ENCODE data around the gene TRAF3.

Gene TRAF3

DNA sequence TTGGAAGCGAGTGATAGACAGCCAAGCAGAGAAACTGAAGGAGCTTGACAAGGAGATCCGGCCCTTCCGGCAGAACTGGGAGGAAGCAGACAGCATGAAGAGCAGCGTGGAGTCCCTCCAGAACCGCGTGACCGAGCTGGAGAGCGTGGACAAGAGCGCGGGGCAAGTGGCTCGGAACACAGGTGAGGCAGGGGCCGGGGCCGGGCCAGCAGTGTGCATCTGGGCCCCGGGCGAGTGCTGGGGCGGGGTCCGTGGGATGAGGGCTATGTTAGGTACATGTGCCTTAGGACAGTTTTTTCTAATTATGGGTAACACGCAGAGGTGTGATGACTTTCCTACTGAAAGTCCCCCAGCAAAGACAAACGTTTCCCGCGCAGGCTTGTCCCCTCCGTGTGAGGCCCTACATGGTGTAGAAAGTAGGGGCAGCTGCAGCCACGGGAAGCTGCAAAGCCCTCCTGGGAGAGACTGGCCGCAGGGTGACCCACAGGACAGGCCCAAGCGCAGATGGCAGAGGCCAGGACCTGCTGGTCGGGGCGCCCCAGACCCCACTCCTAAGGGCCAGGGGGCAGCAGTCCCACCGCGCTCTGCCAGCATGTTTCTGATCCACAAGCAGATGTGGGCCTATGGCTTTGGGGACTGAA is 126.1 kb downstream of the TRAF3 start:
- whole genome bisulfite sequencing (ENCODE audit: extremely low coverage, insufficient coverage, low lambda C conversion rate) = no CpG with 5 or more reads among the region's 29 CpGs
- Histone ChIP-seq H3K9ac (ENCODE audit: low read length) (no peak overlapping the region), H3K79me2 (ENCODE audit: control insufficient read depth, insufficient read depth, low read length) (no peaks in the 10 kb centered on the region), H3K18ac (ENCODE audit: low read length) (no peak overlapping the region), H2BK120ac (ENCODE audit: low read depth, low read length) (no peak overlapping the region), H3K4ac (ENCODE audit: low read depth, low read length) (no peak overlapping the region), H3K4me2 (ENCODE audit: low read length) (no peak overlapping the region), H4K8ac (ENCODE audit: low read depth, low read length) (no peak overlapping the region), H2AK5ac (ENCODE audit: low read length) (no peak overlapping the region), H3K56ac (ENCODE audit: low read length) (no peak overlapping the region), H2BK5ac (ENCODE audit: low read length) (no peak overlapping the region), H3K36me3 (ENCODE audit: control insufficient read depth, insufficient read depth, low read length) (no peaks in the 10 kb centered on the region), H3K27me3 (ENCODE audit: insufficient read depth, low read length, poor library complexity) (no peaks in the 10 kb centered on the region), H3K4me3 (ENCODE audit: low read length) (no peak overlapping the region), H3K79me1 (ENCODE audit: low read length) (no peaks in the 10 kb centered on the region), H4K5ac (ENCODE audit: low read length) (no peak overlapping the region), H3K27ac (ENCODE audit: low read depth, low read length) (no peak overlapping the region), H3K4me1 (ENCODE audit: control insufficient read depth, low read depth, low read length) (no peaks in the 10 kb centered on the region), H3K23ac (ENCODE audit: low read length) (no peak overlapping the region), H2BK15ac (replicated peaks; ENCODE audit: low read depth) (no peak overlapping the region)
- no peak for DNase-seq

DNA sequence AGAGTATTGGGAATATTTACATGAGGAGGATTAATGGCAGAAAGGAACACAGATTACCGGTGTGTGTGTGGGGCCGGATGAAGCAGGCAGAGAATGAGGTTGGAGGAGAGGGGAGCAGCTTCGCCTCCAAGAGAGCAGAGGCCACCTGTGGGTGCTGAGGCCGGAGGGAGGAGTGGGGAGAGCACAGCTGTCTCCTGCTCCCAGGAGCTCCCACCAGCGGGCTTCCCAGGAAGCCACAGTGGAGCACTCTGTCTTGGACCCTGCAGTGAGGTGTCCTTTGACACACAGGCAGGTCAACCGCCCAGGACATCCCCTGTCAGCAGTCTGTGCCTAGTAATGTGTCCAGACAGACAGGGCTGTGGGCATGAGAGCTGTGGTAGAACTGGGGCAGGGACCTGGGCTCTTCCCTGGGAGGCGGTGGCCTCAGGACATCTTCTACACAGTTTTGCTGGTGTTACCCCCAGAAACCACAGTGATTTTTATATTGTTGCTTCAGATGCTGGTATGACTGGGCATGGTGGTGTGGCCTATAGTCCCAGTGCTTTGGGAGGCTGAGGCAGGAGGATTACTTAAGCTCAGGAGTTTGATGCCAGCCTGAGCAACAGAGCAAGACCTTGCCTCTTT is 126.8 kb downstream of the TRAF3 start:
- no peak overlapping the region for H2AK5ac ChIP-seq (ENCODE audit: low read length)
- H3K36me3 ChIP-seq (ENCODE audit: control insufficient read depth, insufficient read depth, low read length) = no peaks in the 10 kb centered on the region
- H3K23ac ChIP-seq (ENCODE audit: low read length) = no peak overlapping the region
- DNase-seq = no peak
- H3K56ac ChIP-seq (ENCODE audit: low read length) = no peak overlapping the region
- H3K79me2 ChIP-seq (ENCODE audit: control insufficient read depth, insufficient read depth, low read length) = no peaks in the 10 kb centered on the region
- no peak overlapping the region for H3K9ac ChIP-seq (ENCODE audit: low read length)
- no peaks in the 10 kb centered on the region for H3K27me3 ChIP-seq (ENCODE audit: insufficient read depth, low read length, poor library complexity)
- no peaks in the 10 kb centered on the region for H3K4me1 ChIP-seq (ENCODE audit: control insufficient read depth, low read depth, low read length)
- no peak overlapping the region for H2BK120ac ChIP-seq (ENCODE audit: low read depth, low read length)
- H3K4me3 ChIP-seq (ENCODE audit: low read length) = no peak overlapping the region
- H2BK15ac ChIP-seq (replicated peaks; ENCODE audit: low read depth) = no peak overlapping the region
- no peak overlapping the region for H3K27ac ChIP-seq (ENCODE audit: low read depth, low read length)
- H3K18ac ChIP-seq (ENCODE audit: low read length) = no peak overlapping the region
- no peak overlapping the region for H2BK5ac ChIP-seq (ENCODE audit: low read length)
- no peak overlapping the region for H4K8ac ChIP-seq (ENCODE audit: low read depth, low read length)
- no CpG with 5 or more reads among the region's 7 CpGs for WGBS (ENCODE audit: extremely low coverage, insufficient coverage, low lambda C conversion rate)
- no peak overlapping the region for H3K4me2 ChIP-seq (ENCODE audit: low read length)
- H3K4ac ChIP-seq (ENCODE audit: low read depth, low read length) = no peak overlapping the region
- no peaks in the 10 kb centered on the region for H3K79me1 ChIP-seq (ENCODE audit: low read length)
- H4K5ac ChIP-seq (ENCODE audit: low read length) = no peak overlapping the region

- Histone ChIP-seq H3K79me2 (ENCODE audit: control insufficient read depth, insufficient read depth, low read length) (no peaks in the 10 kb centered on the region), H2BK120ac (ENCODE audit: low read depth, low read length) (no peak overlapping the region), H3K18ac (ENCODE audit: low read length) (no peak overlapping the region), H4K8ac (ENCODE audit: low read depth, low read length) (no peak overlapping the region), H2BK15ac (replicated peaks; ENCODE audit: low read depth) (no peak overlapping the region), H3K9ac (ENCODE audit: low read length) (no peak overlapping the region), H3K27me3 (ENCODE audit: insufficient read depth, low read length, poor library complexity) (no peaks in the 10 kb centered on the region), H3K4me3 (ENCODE audit: low read length) (no peak overlapping the region), H3K36me3 (ENCODE audit: control insufficient read depth, insufficient read depth, low read length) (no peaks in the 10 kb centered on the region), H4K5ac (ENCODE audit: low read length) (no peak overlapping the region), H2AK5ac (ENCODE audit: low read length) (no peak overlapping the region), H3K4me1 (ENCODE audit: control insufficient read depth, low read depth, low read length) (no peaks in the 10 kb centered on the region), H3K4me2 (ENCODE audit: low read length) (no peak overlapping the region), H3K27ac (ENCODE audit: low read depth, low read length) (no peak overlapping the region), H3K56ac (ENCODE audit: low read length) (no peak overlapping the region), H2BK5ac (ENCODE audit: low read length) (no peak overlapping the region), H3K79me1 (ENCODE audit: low read length) (no peaks in the 10 kb centered on the region), H3K4ac (ENCODE audit: low read depth, low read length) (no peak overlapping the region), H3K23ac (ENCODE audit: low read length) (no peak overlapping the region)
- DNase-seq = no peak
- WGBS (ENCODE audit: extremely low coverage, insufficient coverage, low lambda C conversion rate) = no CpG with 5 or more reads among the region's 38 CpGs
Measured at GRCh38 chr14:102905116-102906108, 128.2 kb downstream of the TRAF3 start.

- Histone ChIP-seq H3K23ac (ENCODE audit: low read length) (no peak overlapping the region), H2AK5ac (ENCODE audit: low read length) (no peak overlapping the region), H3K18ac (ENCODE audit: low read length) (no peak overlapping the region), H3K79me1 (ENCODE audit: low read length) (no peaks in the 10 kb centered on the region), H3K79me2 (ENCODE audit: control insufficient read depth, insufficient read depth, low read length) (no peaks in the 10 kb centered on the region), H4K8ac (ENCODE audit: low read depth, low read length) (no peak overlapping the region), H3K4me2 (ENCODE audit: low read length) (no peak overlapping the region), H3K36me3 (ENCODE audit: control insufficient read depth, insufficient read depth, low read length) (no peaks in the 10 kb centered on the region), H3K56ac (ENCODE audit: low read length) (no peak overlapping the region), H4K5ac (ENCODE audit: low read length) (no peak overlapping the region), H3K4me1 (ENCODE audit: control insufficient read depth, low read depth, low read length) (no peaks in the 10 kb centered on the region), H2BK120ac (ENCODE audit: low read depth, low read length) (no peak overlapping the region), H2BK15ac (replicated peaks; ENCODE audit: low read depth) (no peak overlapping the region), H2BK5ac (ENCODE audit: low read length) (no peak overlapping the region), H3K4ac (ENCODE audit: low read depth, low read length) (no peak overlapping the region), H3K4me3 (ENCODE audit: low read length) (no peak overlapping the region), H3K27me3 (ENCODE audit: insufficient read depth, low read length, poor library complexity) (no peaks in the 10 kb centered on the region), H3K9ac (ENCODE audit: low read length) (no peak overlapping the region), H3K27ac (ENCODE audit: low read depth, low read length) (no peak overlapping the region)
- DNase-seq = no peak
- no CpG with 5 or more reads among the region's 30 CpGs for WGBS (ENCODE audit: extremely low coverage, insufficient coverage, low lambda C conversion rate)
Measured at GRCh38 chr14:102906616-102907302, 129.5 kb downstream of the TRAF3 start.

GRCh38 chr14:102907303-102907844 is 130.1 kb downstream of the TRAF3 start:
- H2AK5ac ChIP-seq (ENCODE audit: low read length) = no peak overlapping the region
- no peak overlapping the region for H3K18ac ChIP-seq (ENCODE audit: low read length)
- no peaks in the 10 kb centered on the region for H3K36me3 ChIP-seq (ENCODE audit: control insufficient read depth, insufficient read depth, low read length)
- no peak overlapping the region for H2BK5ac ChIP-seq (ENCODE audit: low read length)
- no peak for DNase-seq
- H3K79me2 ChIP-seq (ENCODE audit: control insufficient read depth, insufficient read depth, low read length) = no peaks in the 10 kb centered on the region
- whole genome bisulfite sequencing (ENCODE audit: extremely low coverage, insufficient coverage, low lambda C conversion rate) = no CpG with 5 or more reads among the region's 33 CpGs
- H3K4me2 ChIP-seq (ENCODE audit: low read length) = no peak overlapping the region
- no peak overlapping the region for H2BK120ac ChIP-seq (ENCODE audit: low read depth, low read length)
- no peak overlapping the region for H2BK15ac ChIP-seq (replicated peaks; ENCODE audit: low read depth)
- H3K4me1 ChIP-seq (ENCODE audit: control insufficient read depth, low read depth, low read length) = no peaks in the 10 kb centered on the region
- no peak overlapping the region for H3K23ac ChIP-seq (ENCODE audit: low read length)
- H3K4ac ChIP-seq (ENCODE audit: low read depth, low read length) = no peak overlapping the region
- H3K4me3 ChIP-seq (ENCODE audit: low read length) = no peak overlapping the region
- H3K79me1 ChIP-seq (ENCODE audit: low read length) = no peaks in the 10 kb centered on the region
- H3K56ac ChIP-seq (ENCODE audit: low read length) = no peak overlapping the region
- H3K27me3 ChIP-seq (ENCODE audit: insufficient read depth, low read length, poor library complexity) = no peaks in the 10 kb centered on the region
- no peak overlapping the region for H3K27ac ChIP-seq (ENCODE audit: low read depth, low read length)
- H4K8ac ChIP-seq (ENCODE audit: low read depth, low read length) = no peak overlapping the region
- H4K5ac ChIP-seq (ENCODE audit: low read length) = no peak overlapping the region
- H3K9ac ChIP-seq (ENCODE audit: low read length) = no peak overlapping the region
